Panc1 (cell line): ENCODE results near the gene CTDSP2. TPM values are rescaled to one million over a fixed set of nuclear protein-coding genes. Genes with fewer than 3 reads are reported as not detected.

Source experiments
- ATAC-seq: fragments of 200-7000 bp; cut with Tn5 transposase; 2 replicates; pipeline ENCODE4 v1.9.1; 2020; ENCODE audit warnings: mild to moderate bottlenecking, moderate library complexity
- BruUV-seq: library from RNA; stranded (reverse); fragments of 400-500 nt; replicated peaks from 2 replicates; lab custom pipeline; 2021; lab: Mats Ljungman, UMichigan
- CTCF ChIA-PET: fragments of 300-600 bp; sonication (Branson Sonifier 250); formaldehyde crosslinking; loops from one replicate; lab custom pipeline; 2022; ENCODE audit warnings: antibody characterized with exemption; lab: Charles Lee
- POLR2A ChIA-PET: fragments of 300-600 bp; sonication (Branson Sonifier 250); formaldehyde crosslinking; loops from one replicate; lab custom pipeline; 2022; ENCODE audit warnings: antibody characterized with exemption; lab: Charles Lee
- DNase-seq: peaks from one replicate; pipeline ENCODE4 v3.0.0-alpha.2; 2010; ENCODE audit warnings: low read depth, low spot score
- H3K27ac ChIP-seq: 2 replicates; pipeline ENCODE4 v1.5.1; 2011; ENCODE audit warnings: mild to moderate bottlenecking, low read length, inconsistent platforms
- H3K27me3 ChIP-seq: fragments of 200-500 bp; sonication (Bioruptor generic); 2 replicates; pipeline ENCODE4 v1.6.0; 2014; ENCODE audit warnings: low read length, inconsistent platforms; ENCODE audit not compliant: control insufficient read depth, insufficient read depth
- H3K36me3 ChIP-seq: fragments of 200-500 bp; sonication (Bioruptor generic); 2 replicates; pipeline ENCODE4 v1.5.1; 2014; ENCODE audit warnings: inconsistent platforms, mild to moderate bottlenecking, low read length, moderate library complexity; ENCODE audit not compliant: control insufficient read depth, insufficient read depth
- H3K4me1 ChIP-seq: 2 replicates; pipeline ENCODE4 v1.5.1; 2011; ENCODE audit warnings: inconsistent platforms, mild to moderate bottlenecking, low read length, moderate library complexity; ENCODE audit not compliant: control insufficient read depth, insufficient read depth
- H3K4me3 ChIP-seq, 2 experiments: 2 replicates each; pipeline ENCODE4 v1.5.1; 2011 to 2012; ENCODE audit warnings: low read depth in 2 of 2, low read length in 2 of 2, mild to moderate bottlenecking in 2 of 2, inconsistent platforms in 1 of 2, moderate library complexity in 1 of 2
- H3K9me3 ChIP-seq: fragments of 200-500 bp; sonication (Bioruptor generic); 2 replicates; pipeline ENCODE4 v1.5.1; 2014; ENCODE audit warnings: low read depth, mild to moderate bottlenecking, inconsistent platforms, low read length, moderate library complexity; ENCODE audit not compliant: control insufficient read depth, insufficient read depth
- POLR2AphosphoS5 ChIP-seq: IDR thresholded peaks from 2 replicates; pipeline ENCODE4 v1.6.1; 2012; ENCODE audit warnings: mild to moderate bottlenecking, low read depth, low read length, moderate library complexity
- SIN3A ChIP-seq: IDR thresholded peaks from 2 replicates; pipeline ENCODE4 v1.6.1; 2012; ENCODE audit warnings: low read depth, mild to moderate bottlenecking, low read length, moderate library complexity, borderline replicate concordance; ENCODE audit not compliant: insufficient read depth
- TCF7L2 ChIP-seq: IDR thresholded peaks from 2 replicates; pipeline ENCODE4 v1.6.1; 2011; ENCODE audit warnings: mild to moderate bottlenecking, low read depth, low read length, inconsistent platforms
- in situ Hi-C: cut with HindIII; loops from 2 replicates; pipeline ENCODE4 v1.10.0; 2016; ENCODE audit warnings: low sequenced_read_pairs, low pct_unique_long_range_greater_than_20kb
- intact Hi-C: fragments of 100-400 bp; cut with micrococcal nuclease; formaldehyde crosslinking; loops from one replicate; pipeline ENCODE4 v1.10.0; 2022; ENCODE audit not compliant: unreplicated experiment
- total RNA-seq: library from RNA; stranded (reverse); gene quantifications from one replicate; pipeline ENCODE4 v1.2.1, GENCODE V29; 2021; ENCODE audit not compliant: unreplicated experiment
- TF ChIP-seq, protein P1 (sequence below), 2 experiments: IDR thresholded peaks; 2 replicates each; pipeline ENCODE4 v1.6.1; 2011 to 2012; ENCODE audit warnings: low read depth in 2 of 2, control low read depth in 1 of 2, low read length in 1 of 2, mild to moderate bottlenecking in 1 of 2, moderate library complexity in 1 of 2; ENCODE audit not compliant: insufficient read depth in 1 of 2
- TF ChIP-seq, protein P2 (sequence below): fragments of 450-650 bp; IDR thresholded peaks from 2 replicates; pipeline ENCODE4 v1.5.1; 2017; ENCODE audit warnings: mild to moderate bottlenecking

Gene CTDSP2
- total RNA-seq, 1 experiment from 2014 or later, result 120 TPM

DNA sequence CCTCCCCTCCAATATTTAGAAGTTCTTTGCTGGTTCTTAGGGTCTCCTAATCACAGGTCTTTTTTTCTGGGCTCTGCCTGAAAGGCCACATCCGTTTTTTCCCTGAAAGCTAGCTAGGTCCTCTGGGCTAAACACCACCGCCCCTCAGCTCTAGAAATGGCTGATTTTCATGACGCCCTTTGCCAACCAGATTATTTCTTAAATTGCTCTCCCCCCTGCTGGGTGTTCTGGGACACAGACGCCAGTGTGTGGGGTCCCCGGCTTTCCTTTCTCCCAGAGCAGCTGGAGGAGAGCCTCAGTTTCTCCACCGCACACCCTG, 49.5 kb upstream of the CTDSP2 start:
- in situ Hi-C loops (no loop called here), intact Hi-C loops (no loop called here)
- no peak for TF ChIP-seq POLR2AphosphoS5
- TF ChIP-seq SIN3A, result no peak
- TF ChIP-seq, protein P1, sequence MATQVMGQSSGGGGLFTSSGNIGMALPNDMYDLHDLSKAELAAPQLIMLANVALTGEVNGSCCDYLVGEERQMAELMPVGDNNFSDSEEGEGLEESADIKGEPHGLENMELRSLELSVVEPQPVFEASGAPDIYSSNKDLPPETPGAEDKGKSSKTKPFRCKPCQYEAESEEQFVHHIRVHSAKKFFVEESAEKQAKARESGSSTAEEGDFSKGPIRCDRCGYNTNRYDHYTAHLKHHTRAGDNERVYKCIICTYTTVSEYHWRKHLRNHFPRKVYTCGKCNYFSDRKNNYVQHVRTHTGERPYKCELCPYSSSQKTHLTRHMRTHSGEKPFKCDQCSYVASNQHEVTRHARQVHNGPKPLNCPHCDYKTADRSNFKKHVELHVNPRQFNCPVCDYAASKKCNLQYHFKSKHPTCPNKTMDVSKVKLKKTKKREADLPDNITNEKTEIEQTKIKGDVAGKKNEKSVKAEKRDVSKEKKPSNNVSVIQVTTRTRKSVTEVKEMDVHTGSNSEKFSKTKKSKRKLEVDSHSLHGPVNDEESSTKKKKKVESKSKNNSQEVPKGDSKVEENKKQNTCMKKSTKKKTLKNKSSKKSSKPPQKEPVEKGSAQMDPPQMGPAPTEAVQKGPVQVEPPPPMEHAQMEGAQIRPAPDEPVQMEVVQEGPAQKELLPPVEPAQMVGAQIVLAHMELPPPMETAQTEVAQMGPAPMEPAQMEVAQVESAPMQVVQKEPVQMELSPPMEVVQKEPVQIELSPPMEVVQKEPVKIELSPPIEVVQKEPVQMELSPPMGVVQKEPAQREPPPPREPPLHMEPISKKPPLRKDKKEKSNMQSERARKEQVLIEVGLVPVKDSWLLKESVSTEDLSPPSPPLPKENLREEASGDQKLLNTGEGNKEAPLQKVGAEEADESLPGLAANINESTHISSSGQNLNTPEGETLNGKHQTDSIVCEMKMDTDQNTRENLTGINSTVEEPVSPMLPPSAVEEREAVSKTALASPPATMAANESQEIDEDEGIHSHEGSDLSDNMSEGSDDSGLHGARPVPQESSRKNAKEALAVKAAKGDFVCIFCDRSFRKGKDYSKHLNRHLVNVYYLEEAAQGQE (IDR thresholded peaks at IDR 0.05; ENCODE audit: insufficient read depth in 1 of 2, low read depth in 2 of 2, low read length in 1 of 2), result no peak
- TF ChIP-seq, protein P2, sequence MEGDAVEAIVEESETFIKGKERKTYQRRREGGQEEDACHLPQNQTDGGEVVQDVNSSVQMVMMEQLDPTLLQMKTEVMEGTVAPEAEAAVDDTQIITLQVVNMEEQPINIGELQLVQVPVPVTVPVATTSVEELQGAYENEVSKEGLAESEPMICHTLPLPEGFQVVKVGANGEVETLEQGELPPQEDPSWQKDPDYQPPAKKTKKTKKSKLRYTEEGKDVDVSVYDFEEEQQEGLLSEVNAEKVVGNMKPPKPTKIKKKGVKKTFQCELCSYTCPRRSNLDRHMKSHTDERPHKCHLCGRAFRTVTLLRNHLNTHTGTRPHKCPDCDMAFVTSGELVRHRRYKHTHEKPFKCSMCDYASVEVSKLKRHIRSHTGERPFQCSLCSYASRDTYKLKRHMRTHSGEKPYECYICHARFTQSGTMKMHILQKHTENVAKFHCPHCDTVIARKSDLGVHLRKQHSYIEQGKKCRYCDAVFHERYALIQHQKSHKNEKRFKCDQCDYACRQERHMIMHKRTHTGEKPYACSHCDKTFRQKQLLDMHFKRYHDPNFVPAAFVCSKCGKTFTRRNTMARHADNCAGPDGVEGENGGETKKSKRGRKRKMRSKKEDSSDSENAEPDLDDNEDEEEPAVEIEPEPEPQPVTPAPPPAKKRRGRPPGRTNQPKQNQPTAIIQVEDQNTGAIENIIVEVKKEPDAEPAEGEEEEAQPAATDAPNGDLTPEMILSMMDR, result no peak
- TF ChIP-seq TCF7L2, result no peak
- no peaks in the 10 kb centered on the region for H3K36me3 ChIP-seq
- BruUV-seq, result no TSS peak
- H3K27ac ChIP-seq, result peak overlapping the region; percentile 97
- POLR2A ChIA-PET, result interaction anchor here (1.2 kb wide), 1 partner anchor 31 kb away, joined by 11 read pairs; no protein-coding TSS in a partner anchor
- H3K4me1 ChIP-seq, result peaks cover 62% of the 10 kb centered on the region
- CTCF ChIA-PET, result interaction anchor here (0.6 to 1.4 kb wide), 4 partner anchors 52 to 74 kb away, joined by 3 to 4 read pairs (median 4); no protein-coding TSS in a partner anchor
- DNase-seq (no peak), ATAC-seq (no peak)
- peak overlapping the region; percentile 46 to 60 for H3K4me3 ChIP-seq
- no peaks in the 10 kb centered on the region for H3K9me3 ChIP-seq
- no peaks in the 10 kb centered on the region for H3K27me3 ChIP-seq

DNA sequence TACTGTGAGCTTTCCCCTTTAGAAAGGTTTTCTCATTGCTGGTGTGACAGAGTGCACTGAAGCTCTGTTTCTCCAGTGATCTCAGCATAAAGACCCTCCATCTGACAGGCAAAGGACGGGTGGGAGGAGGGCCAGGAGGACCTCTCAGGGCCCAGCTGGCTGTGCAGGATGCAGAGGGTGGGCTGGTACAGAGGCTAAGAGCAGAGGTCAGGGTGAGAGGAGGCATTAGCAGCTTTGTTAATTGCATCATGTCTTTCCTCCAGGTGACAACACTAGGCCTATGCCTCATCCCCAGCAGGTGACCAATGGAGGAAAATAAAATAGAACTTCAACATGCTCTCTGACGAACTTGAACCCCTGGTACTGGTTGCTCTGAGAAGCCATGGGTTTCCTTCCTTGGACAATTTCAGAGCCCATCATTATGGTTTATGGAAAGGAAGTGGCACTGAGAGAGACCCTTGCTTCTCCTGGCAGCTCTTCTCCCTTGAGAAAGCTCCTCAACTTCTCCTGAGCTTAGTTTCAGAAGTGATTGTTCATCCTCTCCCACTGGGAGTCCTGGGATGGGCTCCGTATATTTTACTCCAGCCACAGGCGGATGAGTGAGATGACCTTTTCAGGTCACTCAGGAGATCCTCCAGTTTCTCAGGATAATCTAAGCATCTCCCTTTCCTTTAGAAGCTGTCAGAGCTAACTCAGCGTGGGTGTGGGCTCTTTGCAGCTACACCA, 49.0 kb upstream of the CTDSP2 start:
- H3K27me3 ChIP-seq, result no peaks in the 10 kb centered on the region
- CTCF ChIA-PET, result interaction anchor here (1.0 kb wide), 1 partner anchor 53 kb away, joined by 3 read pairs; no protein-coding TSS in a partner anchor
- no TSS peak for BruUV-seq
- no peaks in the 10 kb centered on the region for H3K36me3 ChIP-seq
- H3K4me3 ChIP-seq, result peak overlapping the region in 1 of 2 experiments; percentile 60; a peak in 2 of 4 replicates
- TF ChIP-seq TCF7L2, result no peak
- TF ChIP-seq, protein P2, result no peak
- no peak for TF ChIP-seq POLR2AphosphoS5
- TF ChIP-seq SIN3A, result no peak
- TF ChIP-seq, protein P1 (IDR thresholded peaks at IDR 0.05; ENCODE audit: insufficient read depth in 1 of 2, low read depth in 2 of 2, low read length in 1 of 2), result no peak
- DNase-seq (no peak), ATAC-seq (no peak)
- intact Hi-C loops (no loop called here), in situ Hi-C loops (no loop called here)
- H3K9me3 ChIP-seq, result no peaks in the 10 kb centered on the region
- peaks cover 66% of the 10 kb centered on the region for H3K4me1 ChIP-seq
- peak overlapping the region; percentile 97 for H3K27ac ChIP-seq
- POLR2A ChIA-PET, result no interaction called here
